C4-2B (cell line): ENCODE data around the gene ATP8B4.

Experiments
- CTCF ChIP-seq: fragments of 450-650 bp; conservative IDR thresholded peaks from 2 replicates; pipeline ENCODE4 v1.5.1; 2017; ENCODE audit warnings: mild to moderate bottlenecking
- ZFX ChIP-seq: fragments of 450-650 bp; IDR thresholded peaks from 2 replicates; pipeline ENCODE4 v1.6.1; 2017

GRCh38 chr15:49895347-49896223 is 223.4 kb downstream of the ATP8B4 start:
- no peak for TF ChIP-seq CTCF
- no peak for TF ChIP-seq ZFX
